ENCODE results near the gene COLEC12.

COLEC12 gene

GRCh38 chr18:506264-506663, 5.8 kb upstream of the COLEC12 start:
- no peaks in the 10 kb centered on the region for H3K36me3 ChIP-seq (ENCODE audit: control insufficient read depth in 1 of 2, insufficient read depth in 2 of 2, low read depth in 1 of 2, low read length in 2 of 2)
- H3K27ac ChIP-seq (ENCODE audit: low read length, poor library complexity, severe bottlenecking) = no peak overlapping the region
- no peak for DNase-seq
- no peak overlapping the region for H3K9ac ChIP-seq (ENCODE audit: low read length)
- no peak overlapping the region for H4K91ac ChIP-seq (ENCODE audit: low read length)
- no peak overlapping the region for H2BK12ac ChIP-seq (ENCODE audit: low read length in 2 of 2)
- no peaks in the 10 kb centered on the region for H3K9me3 ChIP-seq (ENCODE audit: control insufficient read depth, low read length)
- H3K18ac ChIP-seq (ENCODE audit: low read depth in 1 of 2, low read length in 2 of 2) = no peak overlapping the region
- no peak overlapping the region for H4K8ac ChIP-seq (ENCODE audit: low read length)
- no peak overlapping the region for H2BK120ac ChIP-seq (ENCODE audit: low read depth, low read length)
- H2AFZ ChIP-seq (ENCODE audit: low read depth, low read length) = no peak overlapping the region
- H2BK15ac ChIP-seq (ENCODE audit: low read depth, poor library complexity, severe bottlenecking) = no peak overlapping the region
- no peaks in the 10 kb centered on the region for H3K79me1 ChIP-seq (replicated peaks; ENCODE audit: low read length, poor library complexity, severe bottlenecking)
- H3K14ac ChIP-seq (ENCODE audit: low read length in 2 of 2) = no peak overlapping the region
- no peaks in the 10 kb centered on the region for H3K27me3 ChIP-seq (ENCODE audit: control insufficient read depth in 1 of 2, insufficient read depth in 1 of 2, low read length in 2 of 2)
- H3K4ac ChIP-seq (ENCODE audit: low read depth in 1 of 2, low read length in 2 of 2) = no peak overlapping the region
- WGBS = no CpG with 5 or more reads among the region's 1 CpG
- H2BK5ac ChIP-seq (ENCODE audit: low read depth, low read length, poor library complexity, severe bottlenecking) = no peak overlapping the region
- H2AK5ac ChIP-seq (ENCODE audit: low read length, severe bottlenecking) = no peak overlapping the region
- H3K23ac ChIP-seq (ENCODE audit: low read length in 2 of 2) = no peak overlapping the region
- H3K4me2 ChIP-seq (ENCODE audit: low read length, poor library complexity, severe bottlenecking) = no peak overlapping the region
- no peak overlapping the region for H3K4me3 ChIP-seq (ENCODE audit: insufficient read depth in 1 of 2, low read depth in 1 of 2, low read length in 2 of 2)
- H3K4me1 ChIP-seq (ENCODE audit: control insufficient read depth, insufficient read depth, low read depth, low read length) = peaks cover 3% of the 10 kb centered on the region

- no peak overlapping the region for H4K8ac ChIP-seq (ENCODE audit: low read length)
- H3K18ac ChIP-seq (ENCODE audit: low read depth in 1 of 2, low read length in 2 of 2) = no peak overlapping the region
- no peak overlapping the region for H3K9ac ChIP-seq (ENCODE audit: low read length)
- no peaks in the 10 kb centered on the region for H3K79me1 ChIP-seq (replicated peaks; ENCODE audit: low read length, poor library complexity, severe bottlenecking)
- no peak overlapping the region for H2BK12ac ChIP-seq (ENCODE audit: low read length in 2 of 2)
- 50% methylated on average over 3 of the region's 6 CpGs for WGBS
- no peak overlapping the region for H2BK15ac ChIP-seq (ENCODE audit: low read depth, poor library complexity, severe bottlenecking)
- no peaks in the 10 kb centered on the region for H3K36me3 ChIP-seq (ENCODE audit: control insufficient read depth in 1 of 2, insufficient read depth in 2 of 2, low read depth in 1 of 2, low read length in 2 of 2)
- H3K27ac ChIP-seq (ENCODE audit: low read length, poor library complexity, severe bottlenecking) = no peak overlapping the region
- H2AK5ac ChIP-seq (ENCODE audit: low read length, severe bottlenecking) = peak overlapping the region; percentile 81
- no peak overlapping the region for H2BK120ac ChIP-seq (ENCODE audit: low read depth, low read length)
- H3K27me3 ChIP-seq (ENCODE audit: control insufficient read depth in 1 of 2, insufficient read depth in 1 of 2, low read length in 2 of 2) = no peaks in the 10 kb centered on the region
- no peak for DNase-seq
- no peak overlapping the region for H3K4me2 ChIP-seq (ENCODE audit: low read length, poor library complexity, severe bottlenecking)
- no peak overlapping the region for H3K23ac ChIP-seq (ENCODE audit: low read length in 2 of 2)
- H3K4me1 ChIP-seq (ENCODE audit: control insufficient read depth, insufficient read depth, low read depth, low read length) = peaks cover 10% of the 10 kb centered on the region
- no peak overlapping the region for H3K4ac ChIP-seq (ENCODE audit: low read depth in 1 of 2, low read length in 2 of 2)
- no peak overlapping the region for H2AFZ ChIP-seq (ENCODE audit: low read depth, low read length)
- no peak overlapping the region for H3K4me3 ChIP-seq (ENCODE audit: insufficient read depth in 1 of 2, low read depth in 1 of 2, low read length in 2 of 2)
- H2BK5ac ChIP-seq (ENCODE audit: low read depth, low read length, poor library complexity, severe bottlenecking) = no peak overlapping the region
- H4K91ac ChIP-seq (ENCODE audit: low read length) = no peak overlapping the region
- H3K14ac ChIP-seq (ENCODE audit: low read length in 2 of 2) = peak overlapping the region in 1 of 2 experiments; percentile 41
- H3K9me3 ChIP-seq (ENCODE audit: control insufficient read depth, low read length) = no peaks in the 10 kb centered on the region
Measured at GRCh38 chr18:505483-506122, 5.1 kb upstream of the COLEC12 start.

DNA sequence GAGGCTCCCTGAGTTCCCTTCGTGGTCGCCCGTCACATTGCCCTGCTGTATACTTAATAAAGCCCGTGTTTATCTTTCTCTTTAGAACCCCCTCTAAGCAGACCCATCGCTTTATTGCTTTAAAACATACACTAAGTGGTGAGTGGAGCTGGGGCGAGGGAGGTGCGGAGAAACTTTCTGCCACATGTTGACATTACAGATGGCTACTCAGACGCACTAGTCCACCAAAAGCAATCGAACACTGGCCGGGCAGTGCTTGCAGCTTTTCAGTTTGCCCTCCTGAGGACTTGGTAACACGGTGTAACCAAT, 859 bp upstream of the COLEC12 start:
- DNase-seq = no peak
- no peak overlapping the region for H3K4me2 ChIP-seq (ENCODE audit: low read length, poor library complexity, severe bottlenecking)
- no peak overlapping the region for H2BK5ac ChIP-seq (ENCODE audit: low read depth, low read length, poor library complexity, severe bottlenecking)
- peak overlapping the region; percentile 29 for H2AFZ ChIP-seq (ENCODE audit: low read depth, low read length)
- no peak overlapping the region for H3K4ac ChIP-seq (ENCODE audit: low read depth in 1 of 2, low read length in 2 of 2)
- H3K23ac ChIP-seq (ENCODE audit: low read length in 2 of 2) = no peak overlapping the region
- no peak overlapping the region for H3K4me3 ChIP-seq (ENCODE audit: insufficient read depth in 1 of 2, low read depth in 1 of 2, low read length in 2 of 2)
- no peak overlapping the region for H2AK5ac ChIP-seq (ENCODE audit: low read length, severe bottlenecking)
- H3K79me1 ChIP-seq (replicated peaks; ENCODE audit: low read length, poor library complexity, severe bottlenecking) = no peaks in the 10 kb centered on the region
- H3K4me1 ChIP-seq (ENCODE audit: control insufficient read depth, insufficient read depth, low read depth, low read length) = peaks cover 16% of the 10 kb centered on the region
- H3K36me3 ChIP-seq (ENCODE audit: control insufficient read depth in 1 of 2, insufficient read depth in 2 of 2, low read depth in 1 of 2, low read length in 2 of 2) = no peaks in the 10 kb centered on the region
- no peak overlapping the region for H3K18ac ChIP-seq (ENCODE audit: low read depth in 1 of 2, low read length in 2 of 2)
- H2BK120ac ChIP-seq (ENCODE audit: low read depth, low read length) = no peak overlapping the region
- no peak overlapping the region for H3K9ac ChIP-seq (ENCODE audit: low read length)
- H2BK15ac ChIP-seq (ENCODE audit: low read depth, poor library complexity, severe bottlenecking) = no peak overlapping the region
- no peak overlapping the region for H3K14ac ChIP-seq (ENCODE audit: low read length in 2 of 2)
- no peak overlapping the region for H4K8ac ChIP-seq (ENCODE audit: low read length)
- no peaks in the 10 kb centered on the region for H3K9me3 ChIP-seq (ENCODE audit: control insufficient read depth, low read length)
- no peak overlapping the region for H3K27ac ChIP-seq (ENCODE audit: low read length, poor library complexity, severe bottlenecking)
- 11% methylated on average over 9 of the region's 11 CpGs for WGBS
- H3K27me3 ChIP-seq (ENCODE audit: control insufficient read depth in 1 of 2, insufficient read depth in 1 of 2, low read length in 2 of 2) = no peaks in the 10 kb centered on the region
- H2BK12ac ChIP-seq (ENCODE audit: low read length in 2 of 2) = no peak overlapping the region
- no peak overlapping the region for H4K91ac ChIP-seq (ENCODE audit: low read length)

- Histone ChIP-seq H4K8ac (ENCODE audit: low read length) (no peak overlapping the region), H2BK120ac (ENCODE audit: low read depth, low read length) (no peak overlapping the region), H2BK5ac (ENCODE audit: low read depth, low read length, poor library complexity, severe bottlenecking) (no peak overlapping the region), H2AK5ac (ENCODE audit: low read length, severe bottlenecking) (no peak overlapping the region), H3K4me3 (ENCODE audit: insufficient read depth in 1 of 2, low read depth in 1 of 2, low read length in 2 of 2) (peak overlapping the region; percentile 68 to 89), H2BK15ac (ENCODE audit: low read depth, poor library complexity, severe bottlenecking) (no peak overlapping the region), H3K18ac (ENCODE audit: low read depth in 1 of 2, low read length in 2 of 2) (peak overlapping the region in 1 of 2 experiments; percentile 23), H3K9ac (ENCODE audit: low read length) (peak overlapping the region; percentile 88), H2BK12ac (ENCODE audit: low read length in 2 of 2) (no peak overlapping the region), H3K27ac (ENCODE audit: low read length, poor library complexity, severe bottlenecking) (peak overlapping the region; percentile 18), H3K23ac (ENCODE audit: low read length in 2 of 2) (peak overlapping the region in 1 of 2 experiments; percentile 79), H4K91ac (ENCODE audit: low read length) (no peak overlapping the region), H3K14ac (ENCODE audit: low read length in 2 of 2) (no peak overlapping the region), H3K4ac (ENCODE audit: low read depth in 1 of 2, low read length in 2 of 2) (no peak overlapping the region), H3K27me3 (ENCODE audit: control insufficient read depth in 1 of 2, insufficient read depth in 1 of 2, low read length in 2 of 2) (no peaks in the 10 kb centered on the region), H3K79me1 (replicated peaks; ENCODE audit: low read length, poor library complexity, severe bottlenecking) (no peaks in the 10 kb centered on the region), H3K36me3 (ENCODE audit: control insufficient read depth in 1 of 2, insufficient read depth in 2 of 2, low read depth in 1 of 2, low read length in 2 of 2) (no peaks in the 10 kb centered on the region), H3K4me1 (ENCODE audit: control insufficient read depth, insufficient read depth, low read depth, low read length) (peaks cover 15% of the 10 kb centered on the region), H3K9me3 (ENCODE audit: control insufficient read depth, low read length) (no peaks in the 10 kb centered on the region), H3K4me2 (ENCODE audit: low read length, poor library complexity, severe bottlenecking) (peak overlapping the region; percentile 97), H2AFZ (ENCODE audit: low read depth, low read length) (no peak overlapping the region)
- DNase-seq = peak; percentile 75
- 1% methylated on average over 65 of the region's 93 CpGs for WGBS
Measured at GRCh38 chr18:499776-500631, 497 bp downstream of the COLEC12 start.

All from mesenchymal stem cell (in vitro differentiated cells and primary cell).